Thyroid gland (tissue), 4 donors: ENCODE data around the gene OR13C5.

Experiments used
- POLR2A ChIP-seq, 2 donors: fragments of 450-650 bp; IDR thresholded peaks; one replicate each; pipeline ENCODE4 v1.6.1; 2017; ENCODE audit warnings: antibody characterized with exemption in 2 of 2, mild to moderate bottlenecking in 2 of 2, moderate library complexity in 1 of 2
- TF ChIP-seq, protein P1 (sequence below), 6 experiments: fragments of 200-600 bp in 3 of 6; fragments of 450-650 bp in 3 of 6; sonication (generic) in 3 of 6; IDR thresholded peaks; one replicate each; pipeline ENCODE4 v1.5.1; 2016 to 2019; ENCODE audit warnings: antibody characterized with exemption in 6 of 6, mild to moderate bottlenecking in 2 of 6, inconsistent platforms in 1 of 6, moderate library complexity in 1 of 6

DNA sequence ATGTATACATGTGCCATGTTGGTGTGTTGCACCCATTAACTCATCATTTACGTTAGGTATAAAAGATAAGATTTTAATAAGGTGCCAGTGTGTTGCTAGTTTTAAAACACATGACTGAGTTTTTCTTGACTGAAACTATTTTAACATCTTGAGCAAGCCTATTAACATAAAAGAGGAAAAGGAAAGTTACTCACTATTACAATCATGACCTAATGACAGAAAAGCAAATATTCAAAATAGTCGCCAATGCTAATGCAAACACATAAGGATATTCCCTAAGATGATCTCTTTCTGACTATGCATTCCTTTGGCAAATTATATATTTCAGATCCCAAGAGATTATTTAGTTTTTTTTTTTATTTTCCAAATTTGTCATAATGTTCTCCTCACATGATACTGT, 12.0 kb upstream of the OR13C5 start:
- TF ChIP-seq POLR2A (IDR thresholded peaks at IDR 0.05) = no peak
- TF ChIP-seq, protein P1, sequence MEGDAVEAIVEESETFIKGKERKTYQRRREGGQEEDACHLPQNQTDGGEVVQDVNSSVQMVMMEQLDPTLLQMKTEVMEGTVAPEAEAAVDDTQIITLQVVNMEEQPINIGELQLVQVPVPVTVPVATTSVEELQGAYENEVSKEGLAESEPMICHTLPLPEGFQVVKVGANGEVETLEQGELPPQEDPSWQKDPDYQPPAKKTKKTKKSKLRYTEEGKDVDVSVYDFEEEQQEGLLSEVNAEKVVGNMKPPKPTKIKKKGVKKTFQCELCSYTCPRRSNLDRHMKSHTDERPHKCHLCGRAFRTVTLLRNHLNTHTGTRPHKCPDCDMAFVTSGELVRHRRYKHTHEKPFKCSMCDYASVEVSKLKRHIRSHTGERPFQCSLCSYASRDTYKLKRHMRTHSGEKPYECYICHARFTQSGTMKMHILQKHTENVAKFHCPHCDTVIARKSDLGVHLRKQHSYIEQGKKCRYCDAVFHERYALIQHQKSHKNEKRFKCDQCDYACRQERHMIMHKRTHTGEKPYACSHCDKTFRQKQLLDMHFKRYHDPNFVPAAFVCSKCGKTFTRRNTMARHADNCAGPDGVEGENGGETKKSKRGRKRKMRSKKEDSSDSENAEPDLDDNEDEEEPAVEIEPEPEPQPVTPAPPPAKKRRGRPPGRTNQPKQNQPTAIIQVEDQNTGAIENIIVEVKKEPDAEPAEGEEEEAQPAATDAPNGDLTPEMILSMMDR (IDR thresholded peaks at IDR 0.05) = no peak
